Mesenchymal stem cell (in vitro differentiated cells and primary cell): ENCODE data around the gene ARMC9.

Experiments used
- DNase-seq: peaks from one replicate; pipeline ENCODE4 v3.0.0-alpha.2; 2013
- H2AFZ ChIP-seq: one replicate; pipeline ENCODE4 v1.6.1; 2013; ENCODE audit warnings: low read depth, mild to moderate bottlenecking, control low read depth, inconsistent platforms, low read length, moderate library complexity
- H2AK5ac ChIP-seq: 2 replicates; pipeline ENCODE4 v1.6.1; 2013; ENCODE audit warnings: low read length, moderate library complexity, mild to moderate bottlenecking, inconsistent platforms; ENCODE audit not compliant: severe bottlenecking
- H2BK120ac ChIP-seq: one replicate; pipeline ENCODE4 v1.6.1; 2013; ENCODE audit warnings: low read depth, mild to moderate bottlenecking, inconsistent platforms, low read length, moderate library complexity
- H2BK12ac ChIP-seq, 2 experiments: one replicate each; pipeline ENCODE4 v1.6.1; 2013; ENCODE audit warnings: inconsistent platforms in 2 of 2, low read length in 2 of 2, mild to moderate bottlenecking in 2 of 2, moderate library complexity in 2 of 2, control low read depth in 1 of 2
- H2BK15ac ChIP-seq: one replicate; pipeline ENCODE4 v1.6.1; 2013; ENCODE audit warnings: mild to moderate bottlenecking, low read depth, inconsistent platforms; ENCODE audit not compliant: poor library complexity, severe bottlenecking
- H2BK5ac ChIP-seq: 2 replicates; pipeline ENCODE4 v1.6.1; 2013; ENCODE audit warnings: low read depth, mild to moderate bottlenecking, low read length, control low read depth, inconsistent platforms; ENCODE audit not compliant: poor library complexity, severe bottlenecking
- H3K14ac ChIP-seq, 2 experiments: one replicate each; pipeline ENCODE4 v1.6.1; 2013; ENCODE audit warnings: inconsistent platforms in 2 of 2, low read length in 2 of 2, control low read depth in 1 of 2, mild to moderate bottlenecking in 1 of 2, moderate library complexity in 1 of 2
- H3K18ac ChIP-seq, 2 experiments: one replicate each; pipeline ENCODE4 v1.6.1; 2013; ENCODE audit warnings: inconsistent platforms in 2 of 2, low read length in 2 of 2, control low read depth in 1 of 2, low read depth in 1 of 2, mild to moderate bottlenecking in 1 of 2
- H3K23ac ChIP-seq, 2 experiments: one replicate each; pipeline ENCODE4 v1.6.1; 2013; ENCODE audit warnings: inconsistent platforms in 2 of 2, low read length in 2 of 2, mild to moderate bottlenecking in 2 of 2, moderate library complexity in 2 of 2, control low read depth in 1 of 2
- H3K27ac ChIP-seq: 2 replicates; pipeline ENCODE4 v1.5.1; 2013; ENCODE audit warnings: mild to moderate bottlenecking, moderate library complexity, low read length, control low read depth, inconsistent platforms; ENCODE audit not compliant: poor library complexity, severe bottlenecking
- H3K27me3 ChIP-seq, 2 experiments: 2 replicates each; pipeline versions ENCODE4 v1.6.1 to v1.7.0; 2013; ENCODE audit warnings: low read length in 2 of 2, mild to moderate bottlenecking in 2 of 2, moderate library complexity in 2 of 2, control low read depth in 1 of 2, inconsistent platforms in 1 of 2; ENCODE audit not compliant: control insufficient read depth in 1 of 2, insufficient read depth in 1 of 2
- H3K36me3 ChIP-seq, 2 experiments: 2 replicates each; pipeline versions ENCODE4 v1.6.1 to v1.7.0; 2013; ENCODE audit warnings: low read length in 2 of 2, control low read depth in 1 of 2, inconsistent platforms in 1 of 2, low read depth in 1 of 2, mild to moderate bottlenecking in 1 of 2; ENCODE audit not compliant: insufficient read depth in 2 of 2, control insufficient read depth in 1 of 2
- H3K4ac ChIP-seq, 2 experiments: one replicate each; pipeline ENCODE4 v1.6.1; 2013; ENCODE audit warnings: inconsistent platforms in 2 of 2, low read length in 2 of 2, mild to moderate bottlenecking in 2 of 2, moderate library complexity in 2 of 2, control low read depth in 1 of 2, low read depth in 1 of 2
- H3K4me1 ChIP-seq: 2 replicates; pipeline ENCODE4 v1.6.1; 2013; ENCODE audit warnings: low read depth, low read length, control low read depth; ENCODE audit not compliant: control insufficient read depth, insufficient read depth
- H3K4me2 ChIP-seq: 2 replicates; pipeline ENCODE4 v1.6.1; 2013; ENCODE audit warnings: low read length, mild to moderate bottlenecking, inconsistent platforms; ENCODE audit not compliant: poor library complexity, severe bottlenecking
- H3K4me3 ChIP-seq, 2 experiments: 2 replicates each; pipeline versions ENCODE4 v1.5.1 to v1.7.0; 2013; ENCODE audit warnings: low read length in 2 of 2, mild to moderate bottlenecking in 2 of 2, control low read depth in 1 of 2, low read depth in 1 of 2; ENCODE audit not compliant: insufficient read depth in 1 of 2
- H3K79me1 ChIP-seq: replicated peaks from 2 replicates; pipeline ENCODE4 v1.6.1; 2013; ENCODE audit warnings: mild to moderate bottlenecking, control low read depth, low read length, inconsistent platforms; ENCODE audit not compliant: poor library complexity, severe bottlenecking
- H3K9ac ChIP-seq: 2 replicates; pipeline ENCODE4 v1.7.0; 2013; ENCODE audit warnings: mild to moderate bottlenecking, low read length, moderate library complexity
- H3K9me3 ChIP-seq: 2 replicates; pipeline ENCODE4 v1.7.0; 2013; ENCODE audit warnings: mild to moderate bottlenecking, low read length; ENCODE audit not compliant: control insufficient read depth
- H4K8ac ChIP-seq: one replicate; pipeline ENCODE4 v1.6.1; 2013; ENCODE audit warnings: inconsistent platforms, mild to moderate bottlenecking, low read length, moderate library complexity
- H4K91ac ChIP-seq: one replicate; pipeline ENCODE4 v1.6.1; 2013; ENCODE audit warnings: mild to moderate bottlenecking, low read length, inconsistent platforms
- WGBS: methylation state at CpG from one replicate; pipeline ENCODE4 v1.1.7; 2013; ENCODE audit warnings: mixed read lengths; 5-methylcytosine and 5-hydroxymethylcytosine counted together

ARMC9 gene

GRCh38 chr2:231321021-231321420 is 122.6 kb downstream of the ARMC9 start:
- H3K23ac ChIP-seq: no peak overlapping the region
- peaks cover 43 to 74% of the 10 kb centered on the region in 2 experiments for H3K36me3 ChIP-seq
- no peaks in the 10 kb centered on the region for H3K27me3 ChIP-seq
- no peak overlapping the region for H3K27ac ChIP-seq
- H3K9ac ChIP-seq: no peak overlapping the region
- no peak overlapping the region for H3K4me2 ChIP-seq
- no peak overlapping the region for H2BK120ac ChIP-seq
- no peak overlapping the region for H3K14ac ChIP-seq
- H3K4me1 ChIP-seq: peaks cover 2% of the 10 kb centered on the region
- H2BK5ac ChIP-seq: no peak overlapping the region
- no peak overlapping the region for H2AFZ ChIP-seq
- H3K4me3 ChIP-seq: no peak overlapping the region
- WGBS: 96% methylated on average over 7 of the region's 7 CpGs
- no peak overlapping the region for H2AK5ac ChIP-seq
- no peak overlapping the region for H3K4ac ChIP-seq
- H2BK12ac ChIP-seq: no peak overlapping the region
- H2BK15ac ChIP-seq: no peak overlapping the region
- H4K91ac ChIP-seq: no peak overlapping the region
- no peak overlapping the region for H3K18ac ChIP-seq
- H4K8ac ChIP-seq: no peak overlapping the region
- DNase-seq: no peak
- peaks cover 9% of the 10 kb centered on the region for H3K79me1 ChIP-seq
- no peaks in the 10 kb centered on the region for H3K9me3 ChIP-seq

- Histone ChIP-seq H3K4me1 (peaks cover 2% of the 10 kb centered on the region), H3K27me3 (no peaks in the 10 kb centered on the region), H2AK5ac (no peak overlapping the region), H3K79me1 (peaks cover 9% of the 10 kb centered on the region), H3K23ac (no peak overlapping the region), H3K9me3 (no peaks in the 10 kb centered on the region), H3K4me2 (no peak overlapping the region), H2BK12ac (no peak overlapping the region), H3K36me3 (peaks cover 43 to 76% of the 10 kb centered on the region in 2 experiments), H3K9ac (no peak overlapping the region), H3K14ac (no peak overlapping the region), H2BK15ac (no peak overlapping the region), H3K4me3 (no peak overlapping the region), H2BK120ac (no peak overlapping the region), H2AFZ (no peak overlapping the region), H2BK5ac (no peak overlapping the region), H3K27ac (no peak overlapping the region), H3K4ac (no peak overlapping the region), H4K8ac (no peak overlapping the region), H4K91ac (no peak overlapping the region), H3K18ac (no peak overlapping the region)
- DNase-seq: no peak
- 96% methylated on average over 17 of the region's 22 CpGs for WGBS
These were observed 123.3 kb downstream of the ARMC9 start for GRCh38 chr2:231321556-231322334.

- Histone ChIP-seq H4K91ac (no peak overlapping the region), H3K4me3 (no peak overlapping the region), H3K79me1 (peaks cover 7% of the 10 kb centered on the region), H3K9ac (no peak overlapping the region), H3K4ac (no peak overlapping the region), H3K4me2 (no peak overlapping the region), H4K8ac (no peak overlapping the region), H2BK12ac (no peak overlapping the region), H2AFZ (no peak overlapping the region), H3K27ac (no peak overlapping the region), H2BK5ac (no peak overlapping the region), H3K27me3 (no peaks in the 10 kb centered on the region), H2BK120ac (no peak overlapping the region), H2BK15ac (no peak overlapping the region), H3K4me1 (peaks cover 2% of the 10 kb centered on the region), H3K14ac (no peak overlapping the region), H3K9me3 (no peaks in the 10 kb centered on the region), H2AK5ac (no peak overlapping the region), H3K23ac (no peak overlapping the region), H3K36me3 (peaks cover 39 to 74% of the 10 kb centered on the region in 2 experiments), H3K18ac (no peak overlapping the region)
- WGBS: 89% methylated on average over 9 of the region's 9 CpGs
- no peak for DNase-seq
These were observed 124.9 kb downstream of the ARMC9 start for GRCh38 chr2:231323316-231323715.

- Histone ChIP-seq H3K9ac (no peak overlapping the region), H3K4me3 (no peak overlapping the region), H2BK120ac (no peak overlapping the region), H4K91ac (no peak overlapping the region), H2BK5ac (no peak overlapping the region), H3K23ac (no peak overlapping the region), H3K9me3 (no peaks in the 10 kb centered on the region), H3K36me3 (peaks cover 31 to 62% of the 10 kb centered on the region in 2 experiments), H2BK12ac (no peak overlapping the region), H3K4me2 (no peak overlapping the region), H3K79me1 (peaks cover 6% of the 10 kb centered on the region), H3K18ac (no peak overlapping the region), H3K27me3 (no peaks in the 10 kb centered on the region), H2AFZ (no peak overlapping the region), H2BK15ac (no peak overlapping the region), H3K14ac (no peak overlapping the region), H3K4ac (no peak overlapping the region), H2AK5ac (no peak overlapping the region), H3K27ac (no peak overlapping the region), H4K8ac (no peak overlapping the region), H3K4me1 (no peaks in the 10 kb centered on the region)
- no peak for DNase-seq
- 80% methylated on average over 2 of the region's 2 CpGs for WGBS
These were observed 127.4 kb downstream of the ARMC9 start for GRCh38 chr2:231325826-231326225.
